Measurements from ENCODE around the gene KDM7A. TPM values are rescaled to one million over a fixed set of nuclear protein-coding genes. Genes with fewer than 3 reads are reported as not detected.
A peak's percentile ranks its signal among the peaks of the same experiment; 100 is the strongest.
"Not testable (repeated sequence)": the region's sequence is repeated elsewhere in the genome, so short reads cannot be mapped to it uniquely, and the experiment has no call there.

The KDM7A gene
- total RNA-seq, 1 donor from 2014 or later: 21.8 TPM

- no peak for DNase-seq
- H3K36me3 Mint-ChIP-seq (ENCODE audit: low read depth): peaks cover 56% of the 10 kb centered on the region
- H3K9me3 Mint-ChIP-seq: peaks cover 4% of the 10 kb centered on the region
- H3K4me3 Mint-ChIP-seq: no peak overlapping the region
- intact Hi-C loops (cut with micrococcal nuclease): no loop called here
- no peaks in the 10 kb centered on the region for H3K27me3 Mint-ChIP-seq
- peak overlapping the region; percentile 68 for H3K27ac Mint-ChIP-seq
- peaks cover 25% of the 10 kb centered on the region for H3K4me1 Mint-ChIP-seq
Observed at GRCh38 chr7:140127360-140128127, 49.2 kb downstream of the KDM7A start.

DNA sequence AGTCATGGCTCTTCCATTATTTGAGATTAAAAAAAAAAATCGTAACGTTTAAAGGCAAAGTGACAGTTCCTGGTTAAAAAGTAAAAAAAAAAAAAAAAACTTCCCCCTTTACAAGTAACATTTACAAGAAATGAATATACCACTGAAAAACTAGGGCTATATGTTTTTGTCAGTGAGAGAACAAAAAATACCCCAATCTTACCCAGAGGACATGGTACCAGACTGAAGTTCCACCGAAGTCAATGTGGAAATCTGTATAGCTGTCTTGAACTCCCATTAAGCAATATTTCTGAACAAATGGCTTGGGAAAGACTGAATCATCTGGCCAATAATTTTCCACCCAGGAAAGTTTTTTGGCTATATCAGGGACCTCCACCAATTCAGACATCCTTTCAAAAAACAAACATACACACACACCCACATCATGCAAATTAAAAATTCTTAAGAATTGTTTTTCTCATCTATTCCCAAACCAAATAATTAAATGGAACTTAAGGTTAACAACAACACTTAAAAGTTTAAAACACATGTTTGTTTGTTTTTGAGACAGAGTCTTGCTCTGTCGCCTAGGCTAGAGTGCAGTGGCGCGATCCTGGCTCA is 50.2 kb downstream of the KDM7A start:
- Mint-ChIP-seq H3K27ac (peak overlapping the region; percentile 81), H3K27me3 (no peaks in the 10 kb centered on the region), H3K4me3 (peak overlapping the region; percentile 0), H3K9me3 (peaks cover 4% of the 10 kb centered on the region), H3K36me3 (ENCODE audit: low read depth) (peaks cover 50% of the 10 kb centered on the region), H3K4me1 (peaks cover 22% of the 10 kb centered on the region)
- DNase-seq: no peak
- intact Hi-C loops (cut with micrococcal nuclease): no loop called here

DNA sequence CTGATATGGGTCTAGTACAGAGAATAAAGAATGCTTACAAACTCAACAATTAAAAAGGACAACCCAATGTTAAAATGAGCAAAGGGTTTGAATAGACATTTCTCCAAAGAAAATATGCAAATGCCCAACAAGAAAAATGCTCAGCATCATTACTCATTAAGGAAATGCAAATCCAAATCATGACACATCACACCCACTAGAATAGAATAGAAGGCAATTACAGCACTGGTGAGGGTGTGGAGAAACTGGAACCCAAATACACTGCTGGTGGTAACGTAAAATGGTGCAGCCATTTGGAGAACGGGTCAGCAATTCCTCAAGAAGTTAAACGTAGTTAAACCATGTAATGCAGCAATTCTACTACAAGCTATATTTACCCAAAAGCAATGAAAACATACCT is 53.8 kb downstream of the KDM7A start:
- Mint-ChIP-seq H3K4me3 (no peak overlapping the region), H3K27ac (no peak overlapping the region), H3K4me1 (peaks cover 16% of the 10 kb centered on the region), H3K9me3 (peaks cover 4% of the 10 kb centered on the region), H3K27me3 (no peaks in the 10 kb centered on the region), H3K36me3 (ENCODE audit: low read depth) (peaks cover 44% of the 10 kb centered on the region)
- intact Hi-C loops (cut with micrococcal nuclease): no loop called here
- no peak for DNase-seq

GRCh38 chr7:140121326-140121725 is 55.5 kb downstream of the KDM7A start:
- Mint-ChIP-seq H3K4me1 (peaks cover 7% of the 10 kb centered on the region), H3K27ac (no peak overlapping the region), H3K36me3 (ENCODE audit: low read depth) (peaks cover 47% of the 10 kb centered on the region), H3K27me3 (no peaks in the 10 kb centered on the region), H3K9me3 (peaks cover 4% of the 10 kb centered on the region), H3K4me3 (no peak overlapping the region)
- DNase-seq: no peak
- intact Hi-C loops (cut with micrococcal nuclease): no loop called here

- DNase-seq; H3K4me3 Mint-ChIP-seq; H3K27me3 Mint-ChIP-seq; H3K27ac Mint-ChIP-seq; H3K4me1 Mint-ChIP-seq; H3K9me3 Mint-ChIP-seq; intact Hi-C loops (cut with micrococcal nuclease): not testable (repeated sequence)
- H3K36me3 Mint-ChIP-seq (ENCODE audit: low read depth): peaks cover 56% of the 10 kb centered on the region
Observed at GRCh38 chr7:140114817-140115216, 62.0 kb downstream of the KDM7A start.

DNA sequence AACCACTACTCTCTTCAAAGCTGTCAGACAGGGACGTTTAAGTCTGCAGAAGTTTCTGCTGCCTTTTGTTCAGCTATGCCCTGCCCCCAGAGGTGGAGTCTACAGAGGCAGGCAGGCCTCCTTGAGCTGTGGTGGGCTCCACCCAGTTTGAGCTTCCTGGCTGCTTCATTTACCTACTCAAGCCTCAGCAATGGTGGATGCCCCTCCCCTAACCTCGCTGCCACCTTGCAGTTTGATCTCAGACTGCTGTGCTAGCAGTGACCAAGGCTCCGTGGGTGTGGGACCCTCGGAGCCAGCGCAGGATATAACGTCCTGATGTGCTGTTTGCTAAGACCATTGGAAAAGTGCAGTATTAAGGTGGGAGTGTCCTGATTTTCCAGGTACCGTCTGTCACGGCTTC is 68.0 kb downstream of the KDM7A start:
- H3K27ac Mint-ChIP-seq; intact Hi-C loops (cut with micrococcal nuclease); H3K4me3 Mint-ChIP-seq; H3K27me3 Mint-ChIP-seq; H3K4me1 Mint-ChIP-seq: not testable (repeated sequence)
- H3K9me3 Mint-ChIP-seq: peaks cover 33% of the 10 kb centered on the region
- H3K36me3 Mint-ChIP-seq (ENCODE audit: low read depth): peaks cover 75% of the 10 kb centered on the region
- peak; percentile 64 for DNase-seq

DNA sequence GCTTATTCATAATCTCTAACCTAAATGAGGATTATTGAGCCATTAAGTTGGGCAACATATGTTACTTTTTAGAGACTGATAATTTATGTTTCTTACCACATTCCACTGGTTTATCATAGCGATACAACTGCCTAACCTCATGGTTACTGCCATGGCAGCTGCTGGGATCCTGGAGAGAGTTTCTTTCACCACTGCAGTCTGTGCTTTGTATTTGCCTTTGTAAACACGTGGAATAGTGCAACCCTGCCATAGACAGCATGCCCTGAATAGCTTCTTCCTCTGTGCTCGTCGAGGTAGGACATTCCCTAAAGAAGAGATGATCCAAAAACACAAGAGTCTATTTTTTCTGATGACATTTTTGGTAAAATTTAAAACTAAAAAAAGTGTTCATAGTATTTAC is 80.3 kb downstream of the KDM7A start:
- no peak for DNase-seq
- Mint-ChIP-seq H3K27ac (no peak overlapping the region), H3K4me3 (no peak overlapping the region), H3K27me3 (no peaks in the 10 kb centered on the region), H3K4me1 (no peaks in the 10 kb centered on the region), H3K9me3 (no peaks in the 10 kb centered on the region), H3K36me3 (ENCODE audit: low read depth) (peaks cover 77% of the 10 kb centered on the region)
- intact Hi-C loops (cut with micrococcal nuclease): no loop called here

GRCh38 chr7:140093375-140093774 is 83.4 kb downstream of the KDM7A start:
- DNase-seq: no peak
- intact Hi-C loops (cut with micrococcal nuclease): no loop called here
- Mint-ChIP-seq H3K4me3 (no peak overlapping the region), H3K27ac (no peak overlapping the region), H3K9me3 (no peaks in the 10 kb centered on the region), H3K4me1 (peaks cover 3% of the 10 kb centered on the region), H3K27me3 (no peaks in the 10 kb centered on the region), H3K36me3 (ENCODE audit: low read depth) (peaks cover 75% of the 10 kb centered on the region)

DNA sequence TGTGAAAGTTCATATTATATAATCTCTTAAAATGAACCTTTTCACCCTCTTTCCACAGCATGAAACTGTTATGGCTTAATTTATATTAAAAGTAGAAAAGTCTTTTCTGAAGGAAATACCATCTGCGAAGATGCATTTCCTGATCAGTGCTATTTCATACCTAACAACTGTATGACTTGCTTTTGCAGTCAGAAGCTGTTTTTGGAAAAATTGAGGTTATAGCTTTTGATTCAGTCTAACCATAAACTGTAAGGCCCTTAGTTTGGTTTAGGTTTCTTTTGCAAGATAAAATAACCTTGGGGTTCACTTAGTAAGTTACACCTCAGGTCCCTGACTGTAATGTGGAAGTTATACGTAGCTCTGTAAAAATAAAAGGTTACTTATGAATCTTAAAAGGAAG is 91.3 kb downstream of the KDM7A start:
- Mint-ChIP-seq H3K36me3 (ENCODE audit: low read depth) (peaks cover 17% of the 10 kb centered on the region), H3K4me3 (peak overlapping the region; percentile 28), H3K9me3 (no peaks in the 10 kb centered on the region), H3K27ac (no peak overlapping the region), H3K4me1 (peaks cover 24% of the 10 kb centered on the region), H3K27me3 (no peaks in the 10 kb centered on the region)
- intact Hi-C loops (cut with micrococcal nuclease): no loop called here
- no peak for DNase-seq

DNA sequence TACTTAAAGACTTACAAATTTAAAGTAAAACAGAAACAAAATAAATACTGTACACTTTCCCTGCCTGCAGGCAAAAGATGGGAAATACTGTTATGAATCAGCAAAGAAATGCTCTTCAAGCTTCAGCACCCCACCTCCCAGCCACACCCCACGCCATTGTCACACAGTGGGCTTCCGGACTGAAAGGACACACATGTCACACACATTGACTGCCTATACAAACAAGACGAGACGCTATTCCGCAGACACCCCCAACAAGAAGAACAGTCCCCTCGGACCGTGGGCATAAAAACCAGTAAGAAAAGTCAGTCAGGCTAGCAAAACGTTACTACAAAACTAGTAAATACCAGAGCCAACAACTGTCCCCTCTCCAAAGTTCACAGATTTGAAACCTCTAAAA is 91.8 kb downstream of the KDM7A start:
- Mint-ChIP-seq H3K9me3 (no peaks in the 10 kb centered on the region), H3K27me3 (peaks cover 3% of the 10 kb centered on the region), H3K27ac (peak overlapping the region; percentile 68), H3K4me3 (peak overlapping the region; percentile 28), H3K4me1 (peaks cover 24% of the 10 kb centered on the region), H3K36me3 (ENCODE audit: low read depth) (peaks cover 15% of the 10 kb centered on the region)
- peak; percentile 82 for DNase-seq
- intact Hi-C loops (cut with micrococcal nuclease): no loop called here

GRCh38 chr7:140084142-140084655 is 92.6 kb downstream of the KDM7A start:
- Mint-ChIP-seq H3K27ac (no peak overlapping the region), H3K4me3 (no peak overlapping the region), H3K4me1 (peaks cover 24% of the 10 kb centered on the region), H3K27me3 (peaks cover 5% of the 10 kb centered on the region), H3K9me3 (no peaks in the 10 kb centered on the region), H3K36me3 (ENCODE audit: low read depth) (peaks cover 12% of the 10 kb centered on the region)
- DNase-seq: no peak
- intact Hi-C loops (cut with micrococcal nuclease): no loop called here

GRCh38 chr7:140082770-140083169 is 94.0 kb downstream of the KDM7A start:
- no peaks in the 10 kb centered on the region for H3K9me3 Mint-ChIP-seq

GRCh38 chr7:140081774-140082425 is 94.9 kb downstream of the KDM7A start:
- intact Hi-C loops (cut with micrococcal nuclease): no loop called here
- peaks cover 20% of the 10 kb centered on the region for H3K4me1 Mint-ChIP-seq
- no peaks in the 10 kb centered on the region for H3K9me3 Mint-ChIP-seq
- H3K27ac Mint-ChIP-seq: no peak overlapping the region
- H3K4me3 Mint-ChIP-seq: no peak overlapping the region
- DNase-seq: no peak
- peaks cover 2% of the 10 kb centered on the region for H3K36me3 Mint-ChIP-seq (ENCODE audit: low read depth)
- H3K27me3 Mint-ChIP-seq: peaks cover 6% of the 10 kb centered on the region

More at GRCh38 chr7:140082770-140083169, 94.0 kb downstream of the KDM7A start:
- no peak overlapping the region for H3K4me3 Mint-ChIP-seq
- H3K36me3 Mint-ChIP-seq (ENCODE audit: low read depth): peaks cover 5% of the 10 kb centered on the region
- H3K27ac Mint-ChIP-seq: no peak overlapping the region
- intact Hi-C loops (cut with micrococcal nuclease): no loop called here
- DNase-seq: no peak
- H3K27me3 Mint-ChIP-seq: peaks cover 6% of the 10 kb centered on the region
- H3K4me1 Mint-ChIP-seq: peaks cover 20% of the 10 kb centered on the region

- H3K9me3 Mint-ChIP-seq: no peaks in the 10 kb centered on the region
- H3K36me3 Mint-ChIP-seq (ENCODE audit: low read depth): peaks cover under 1% of the 10 kb centered on the region
- intact Hi-C loops (cut with micrococcal nuclease): no loop called here
- no peak for DNase-seq
- no peak overlapping the region for H3K4me3 Mint-ChIP-seq
- H3K27ac Mint-ChIP-seq: no peak overlapping the region
- H3K4me1 Mint-ChIP-seq: peaks cover 16% of the 10 kb centered on the region
- H3K27me3 Mint-ChIP-seq: peaks cover 6% of the 10 kb centered on the region
Observed at GRCh38 chr7:140080919-140081318, 95.9 kb downstream of the KDM7A start.
